Panc1 (cell line): ENCODE data around the gene RNU5B-1. TPM values are rescaled to one million over a fixed set of nuclear protein-coding genes. Genes with fewer than 3 reads are reported as not detected.
A peak's percentile ranks its signal among the peaks of the same experiment; 100 is the strongest.

Experiments
- ATAC-seq: fragments of 200-7000 bp; cut with Tn5 transposase; 2 replicates; pipeline ENCODE4 v1.9.1; 2020; ENCODE audit warnings: mild to moderate bottlenecking, moderate library complexity
- BruUV-seq: library from RNA; stranded (reverse); fragments of 400-500 nt; replicated peaks from 2 replicates; lab custom pipeline; 2021; lab: Mats Ljungman, UMichigan
- CTCF ChIA-PET: fragments of 300-600 bp; sonication (Branson Sonifier 250); formaldehyde crosslinking; loops from one replicate; lab custom pipeline; 2022; ENCODE audit warnings: antibody characterized with exemption; lab: Charles Lee
- POLR2A ChIA-PET: fragments of 300-600 bp; sonication (Branson Sonifier 250); formaldehyde crosslinking; loops from one replicate; lab custom pipeline; 2022; ENCODE audit warnings: antibody characterized with exemption; lab: Charles Lee
- DNase-seq: peaks from one replicate; pipeline ENCODE4 v3.0.0-alpha.2; 2010; ENCODE audit warnings: low read depth, low spot score
- H3K27ac ChIP-seq: 2 replicates; pipeline ENCODE4 v1.5.1; 2011; ENCODE audit warnings: mild to moderate bottlenecking, low read length, inconsistent platforms
- H3K27me3 ChIP-seq: fragments of 200-500 bp; sonication (Bioruptor generic); 2 replicates; pipeline ENCODE4 v1.6.0; 2014; ENCODE audit warnings: low read length, inconsistent platforms; ENCODE audit not compliant: control insufficient read depth, insufficient read depth
- H3K36me3 ChIP-seq: fragments of 200-500 bp; sonication (Bioruptor generic); 2 replicates; pipeline ENCODE4 v1.5.1; 2014; ENCODE audit warnings: inconsistent platforms, mild to moderate bottlenecking, low read length, moderate library complexity; ENCODE audit not compliant: control insufficient read depth, insufficient read depth
- H3K4me1 ChIP-seq: 2 replicates; pipeline ENCODE4 v1.5.1; 2011; ENCODE audit warnings: inconsistent platforms, mild to moderate bottlenecking, low read length, moderate library complexity; ENCODE audit not compliant: control insufficient read depth, insufficient read depth
- H3K4me3 ChIP-seq, 2 experiments: 2 replicates each; pipeline ENCODE4 v1.5.1; 2011 to 2012; ENCODE audit warnings: low read depth in 2 of 2, low read length in 2 of 2, mild to moderate bottlenecking in 2 of 2, inconsistent platforms in 1 of 2, moderate library complexity in 1 of 2
- H3K9me3 ChIP-seq: fragments of 200-500 bp; sonication (Bioruptor generic); 2 replicates; pipeline ENCODE4 v1.5.1; 2014; ENCODE audit warnings: low read depth, mild to moderate bottlenecking, inconsistent platforms, low read length, moderate library complexity; ENCODE audit not compliant: control insufficient read depth, insufficient read depth
- CTCF ChIP-seq: fragments of 450-650 bp; IDR thresholded peaks from 2 replicates; pipeline ENCODE4 v1.5.1; 2017; ENCODE audit warnings: mild to moderate bottlenecking
- POLR2AphosphoS5 ChIP-seq: IDR thresholded peaks from 2 replicates; pipeline ENCODE4 v1.6.1; 2012; ENCODE audit warnings: mild to moderate bottlenecking, low read depth, low read length, moderate library complexity
- SIN3A ChIP-seq: IDR thresholded peaks from 2 replicates; pipeline ENCODE4 v1.6.1; 2012; ENCODE audit warnings: low read depth, mild to moderate bottlenecking, low read length, moderate library complexity, borderline replicate concordance; ENCODE audit not compliant: insufficient read depth
- TCF7L2 ChIP-seq: IDR thresholded peaks from 2 replicates; pipeline ENCODE4 v1.6.1; 2011; ENCODE audit warnings: mild to moderate bottlenecking, low read depth, low read length, inconsistent platforms
- in situ Hi-C: cut with HindIII; loops from 2 replicates; pipeline ENCODE4 v1.10.0; 2016; ENCODE audit warnings: low sequenced_read_pairs, low pct_unique_long_range_greater_than_20kb
- intact Hi-C: fragments of 100-400 bp; cut with micrococcal nuclease; formaldehyde crosslinking; loops from one replicate; pipeline ENCODE4 v1.10.0; 2022; ENCODE audit not compliant: unreplicated experiment
- total RNA-seq: library from RNA; stranded (reverse); gene quantifications from one replicate; pipeline ENCODE4 v1.2.1, GENCODE V29; 2021; ENCODE audit not compliant: unreplicated experiment
- TF ChIP-seq, protein P1 (sequence below), 2 experiments: IDR thresholded peaks; 2 replicates each; pipeline ENCODE4 v1.6.1; 2011 to 2012; ENCODE audit warnings: low read depth in 2 of 2, control low read depth in 1 of 2, low read length in 1 of 2, mild to moderate bottlenecking in 1 of 2, moderate library complexity in 1 of 2; ENCODE audit not compliant: insufficient read depth in 1 of 2

RNU5B-1 gene
- total RNA-seq, 1 experiment from 2014 or later: not detected

- DNase-seq: no peak
- intact Hi-C loops (no loop called here), in situ Hi-C loops (loop anchor here (10.0 kb wide), 1 partner anchor 45 kb away; the partner anchor contains the start of gene IGDCC3)
- no peaks in the 10 kb centered on the region for H3K4me1 ChIP-seq
- CTCF ChIA-PET: no interaction called here
- no peaks in the 10 kb centered on the region for H3K27me3 ChIP-seq
- TF ChIP-seq CTCF: no peak
- no peak for TF ChIP-seq TCF7L2
- no peak for TF ChIP-seq SIN3A
- TF ChIP-seq POLR2AphosphoS5: no peak
- TF ChIP-seq, protein P1, sequence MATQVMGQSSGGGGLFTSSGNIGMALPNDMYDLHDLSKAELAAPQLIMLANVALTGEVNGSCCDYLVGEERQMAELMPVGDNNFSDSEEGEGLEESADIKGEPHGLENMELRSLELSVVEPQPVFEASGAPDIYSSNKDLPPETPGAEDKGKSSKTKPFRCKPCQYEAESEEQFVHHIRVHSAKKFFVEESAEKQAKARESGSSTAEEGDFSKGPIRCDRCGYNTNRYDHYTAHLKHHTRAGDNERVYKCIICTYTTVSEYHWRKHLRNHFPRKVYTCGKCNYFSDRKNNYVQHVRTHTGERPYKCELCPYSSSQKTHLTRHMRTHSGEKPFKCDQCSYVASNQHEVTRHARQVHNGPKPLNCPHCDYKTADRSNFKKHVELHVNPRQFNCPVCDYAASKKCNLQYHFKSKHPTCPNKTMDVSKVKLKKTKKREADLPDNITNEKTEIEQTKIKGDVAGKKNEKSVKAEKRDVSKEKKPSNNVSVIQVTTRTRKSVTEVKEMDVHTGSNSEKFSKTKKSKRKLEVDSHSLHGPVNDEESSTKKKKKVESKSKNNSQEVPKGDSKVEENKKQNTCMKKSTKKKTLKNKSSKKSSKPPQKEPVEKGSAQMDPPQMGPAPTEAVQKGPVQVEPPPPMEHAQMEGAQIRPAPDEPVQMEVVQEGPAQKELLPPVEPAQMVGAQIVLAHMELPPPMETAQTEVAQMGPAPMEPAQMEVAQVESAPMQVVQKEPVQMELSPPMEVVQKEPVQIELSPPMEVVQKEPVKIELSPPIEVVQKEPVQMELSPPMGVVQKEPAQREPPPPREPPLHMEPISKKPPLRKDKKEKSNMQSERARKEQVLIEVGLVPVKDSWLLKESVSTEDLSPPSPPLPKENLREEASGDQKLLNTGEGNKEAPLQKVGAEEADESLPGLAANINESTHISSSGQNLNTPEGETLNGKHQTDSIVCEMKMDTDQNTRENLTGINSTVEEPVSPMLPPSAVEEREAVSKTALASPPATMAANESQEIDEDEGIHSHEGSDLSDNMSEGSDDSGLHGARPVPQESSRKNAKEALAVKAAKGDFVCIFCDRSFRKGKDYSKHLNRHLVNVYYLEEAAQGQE (IDR thresholded peaks at IDR 0.05; ENCODE audit: insufficient read depth in 1 of 2, low read depth in 2 of 2, low read length in 1 of 2): no peak
- no peaks in the 10 kb centered on the region for H3K9me3 ChIP-seq
- no peak overlapping the region for H3K4me3 ChIP-seq
- no peak overlapping the region for H3K27ac ChIP-seq
- ATAC-seq: no peak
- BruUV-seq: no TSS peak
- H3K36me3 ChIP-seq: no peaks in the 10 kb centered on the region
- POLR2A ChIA-PET: interaction anchor here (0.6 kb wide), 1 partner anchor 199 kb away, joined by 3 read pairs; no protein-coding TSS in a partner anchor
Measured at GRCh38 chr15:65329984-65330735, 25.7 kb downstream of the RNU5B-1 start.

GRCh38 chr15:65330934-65331645 lies 26.6 kb downstream of the RNU5B-1 start:
- DNase-seq: no peak
- in situ Hi-C loops (no loop called here), intact Hi-C loops (no loop called here)
- Histone ChIP-seq H3K36me3 (no peaks in the 10 kb centered on the region), H3K4me3 (no peak overlapping the region), H3K9me3 (no peaks in the 10 kb centered on the region), H3K27ac (no peak overlapping the region), H3K4me1 (no peaks in the 10 kb centered on the region), H3K27me3 (no peaks in the 10 kb centered on the region)
- ATAC-seq: no peak
- CTCF ChIA-PET: no interaction called here
- POLR2A ChIA-PET: interaction anchor here (0.6 kb wide), 1 partner anchor 198 kb away, joined by 3 read pairs; no protein-coding TSS in a partner anchor
- no TSS peak for BruUV-seq
- TF ChIP-seq CTCF (no peak), POLR2AphosphoS5 (no peak)
- TF ChIP-seq, protein P1 (IDR thresholded peaks at IDR 0.05; ENCODE audit: insufficient read depth in 1 of 2, low read depth in 2 of 2, low read length in 1 of 2): peak; percentile 81
